DOHH2 (cell line): Measurements from ENCODE around the gene SPDYE17.
"Not testable (repeated sequence)": the region's sequence is repeated elsewhere in the genome, so short reads cannot be mapped to it uniquely, and the experiment has no call there.

ENCODE experiments used
- CTCF ChIP-seq: fragments of 200-600 bp; sonication (generic); IDR thresholded peaks from one replicate; pipeline ENCODE4 v1.5.1; 2014; ENCODE audit warnings: antibody characterized with exemption, mild to moderate bottlenecking, low read depth, low read length; ENCODE audit not compliant: poor library complexity, severe bottlenecking
- EZH2phosphoT487 ChIP-seq: fragments of 200-600 bp; sonication (generic); IDR thresholded peaks from 2 replicates; pipeline ENCODE4 v1.6.1; 2017; ENCODE audit warnings: borderline replicate concordance, mild to moderate bottlenecking, antibody characterized with exemption, low read length, moderate library complexity, mixed read lengths

DNA sequence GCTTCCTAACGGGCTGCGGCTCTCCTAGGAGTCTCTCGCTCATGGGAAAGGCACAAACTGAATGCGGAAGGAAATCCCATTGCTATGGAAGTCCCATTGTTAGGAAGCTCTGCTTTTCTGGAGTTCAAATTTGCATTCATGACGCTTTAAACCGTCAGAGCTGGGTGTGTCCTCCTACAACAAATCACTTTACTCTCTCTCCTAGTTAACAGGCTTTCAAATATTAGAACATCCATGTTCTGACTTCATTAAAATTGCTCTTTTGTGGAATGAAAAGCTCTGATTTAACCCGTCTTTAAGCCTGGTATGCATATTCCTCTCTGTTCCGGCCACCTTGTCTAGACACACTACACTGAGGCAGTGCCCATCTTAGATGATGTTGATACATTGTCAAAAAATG lies at the start of gene SPDYE17:
- not testable (repeated sequence) for TF ChIP-seq CTCF, EZH2phosphoT487
